Measurements from ENCODE around the gene AKAP5. TPM values are rescaled to one million over a fixed set of nuclear protein-coding genes. Genes with fewer than 3 reads are reported as not detected.

AKAP5 gene
- total and polyA plus RNA-seq, 2 donors from 2014 or later: 0.71 to 5.1 TPM

GRCh38 chr14:64417055-64417770 is 48.1 kb upstream of the AKAP5 start:
- intact Hi-C loops (cut with DNase I): no loop called here
- Histone ChIP-seq H3K4me1 (ENCODE audit: control insufficient read depth in 2 of 3, insufficient read depth in 2 of 3, low read depth in 1 of 3, low read length in 3 of 3) (no peaks in the 10 kb centered on the region), H3K27me3 (ENCODE audit: control insufficient read depth, insufficient read depth, low read length) (no peaks in the 10 kb centered on the region), H3K4me3 (ENCODE audit: low read length in 3 of 3) (no peak overlapping the region), H3K27ac (ENCODE audit: low read depth in 2 of 2, low read length in 2 of 2) (no peak overlapping the region), H3K36me3 (ENCODE audit: control insufficient read depth in 2 of 3, insufficient read depth in 3 of 3, low read length in 3 of 3) (peaks cover 5 to 44% (median 32%) of the 10 kb centered on the region in 3 donors), H3K9me3 (ENCODE audit: control insufficient read depth in 2 of 3, insufficient read depth in 1 of 3, low read length in 3 of 3) (no peaks in the 10 kb centered on the region), H3K9ac (ENCODE audit: low read length in 3 of 3) (no peak overlapping the region)
- DNase-seq: no peak
- TF ChIP-seq CTCF (IDR thresholded peaks at IDR 0.05; ENCODE audit: borderline replicate concordance, extremely low read depth, insufficient read depth): no peak
- FAIRE-seq: no peak

DNA sequence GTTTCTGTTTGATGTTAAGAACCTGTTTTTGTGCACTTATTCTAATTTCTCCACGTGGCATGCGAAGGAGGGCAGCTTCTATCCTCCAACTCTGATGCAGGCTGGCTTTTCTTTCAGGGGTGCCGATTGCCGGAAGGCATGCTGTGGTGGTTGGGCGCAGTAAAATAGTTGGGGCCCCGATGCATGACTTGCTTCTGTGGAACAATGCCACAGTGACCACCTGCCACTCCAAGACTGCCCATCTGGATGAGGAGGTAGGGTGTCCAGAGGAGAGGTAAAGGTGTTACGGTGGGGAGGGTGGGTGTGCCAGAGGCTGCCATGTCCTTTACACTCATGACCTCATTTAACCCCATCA is 47.6 kb upstream of the AKAP5 start:
- H3K36me3 ChIP-seq (ENCODE audit: control insufficient read depth in 2 of 3, insufficient read depth in 3 of 3, low read length in 3 of 3): peaks cover 5 to 49% (median 36%) of the 10 kb centered on the region in 3 donors

DNA sequence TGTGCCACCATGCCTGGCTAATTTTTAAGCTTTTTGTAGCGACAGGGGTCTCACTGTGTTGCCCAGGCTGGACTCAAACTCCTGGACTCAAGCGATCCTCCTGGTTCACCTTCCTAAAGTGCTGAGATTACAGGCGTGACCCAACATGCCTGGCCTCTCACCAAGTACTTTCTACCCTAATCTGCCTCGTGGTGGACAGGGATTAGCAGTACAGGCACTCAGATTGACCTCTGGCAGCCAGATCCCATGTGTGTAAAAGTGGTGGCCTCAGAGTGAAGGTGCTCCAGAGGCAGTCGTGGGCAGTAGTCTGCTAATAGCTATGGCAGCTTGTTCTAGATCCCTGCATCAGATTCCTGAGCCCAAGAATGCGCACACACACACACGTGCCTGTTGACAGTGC is 46.3 kb upstream of the AKAP5 start:
- DNase-seq: no peak
- Histone ChIP-seq H3K9ac (ENCODE audit: low read length in 3 of 3) (no peak overlapping the region), H3K4me1 (ENCODE audit: control insufficient read depth in 2 of 3, insufficient read depth in 2 of 3, low read depth in 1 of 3, low read length in 3 of 3) (no peaks in the 10 kb centered on the region), H3K4me3 (ENCODE audit: low read length in 3 of 3) (no peak overlapping the region), H3K9me3 (ENCODE audit: control insufficient read depth in 2 of 3, insufficient read depth in 1 of 3, low read length in 3 of 3) (no peaks in the 10 kb centered on the region), H3K36me3 (ENCODE audit: control insufficient read depth in 2 of 3, insufficient read depth in 3 of 3, low read length in 3 of 3) (peaks cover 5 to 53% (median 37%) of the 10 kb centered on the region in 3 donors), H3K27me3 (ENCODE audit: control insufficient read depth, insufficient read depth, low read length) (no peaks in the 10 kb centered on the region), H3K27ac (ENCODE audit: low read depth in 2 of 2, low read length in 2 of 2) (no peak overlapping the region)
- no peak for FAIRE-seq
- TF ChIP-seq CTCF (IDR thresholded peaks at IDR 0.05; ENCODE audit: borderline replicate concordance, extremely low read depth, insufficient read depth): no peak
- intact Hi-C loops (cut with DNase I): no loop called here

More for the DNA sequence above, 47.6 kb upstream of the AKAP5 start:
- Histone ChIP-seq H3K4me1 (ENCODE audit: control insufficient read depth in 2 of 3, insufficient read depth in 2 of 3, low read depth in 1 of 3, low read length in 3 of 3) (no peaks in the 10 kb centered on the region), H3K27ac (ENCODE audit: low read depth in 2 of 2, low read length in 2 of 2) (no peak overlapping the region), H3K4me3 (ENCODE audit: low read length in 3 of 3) (no peak overlapping the region), H3K9ac (ENCODE audit: low read length in 3 of 3) (no peak overlapping the region), H3K27me3 (ENCODE audit: control insufficient read depth, insufficient read depth, low read length) (no peaks in the 10 kb centered on the region), H3K9me3 (ENCODE audit: control insufficient read depth in 2 of 3, insufficient read depth in 1 of 3, low read length in 3 of 3) (no peaks in the 10 kb centered on the region)
- TF ChIP-seq CTCF (IDR thresholded peaks at IDR 0.05; ENCODE audit: borderline replicate concordance, extremely low read depth, insufficient read depth): no peak
- DNase-seq (no peak), FAIRE-seq (no peak)
- intact Hi-C loops (cut with DNase I): no loop called here
